K562 (cell line): ENCODE results near the gene MPIG6B. TPM values are rescaled to one million over a fixed set of nuclear protein-coding genes. Genes with fewer than 3 reads are reported as not detected.

Source experiments
- BMI1 ChIP-seq: fragments of 150-350 bp; IDR thresholded peaks from 2 replicates; pipeline ENCODE4 v1.6.1; 2014; ENCODE audit warnings: low read length
- FOXA3 ChIP-seq, 2 experiments: fragments of 450-650 bp in 1 of 2; sonication (generic) in 1 of 2; formaldehyde crosslinking; IDR thresholded peaks in 1 of 2; conservative IDR thresholded peaks in 1 of 2; 2 replicates each; pipeline versions ENCODE4 v1.4.0 to v1.8.0; 2020 to 2022; ENCODE audit warnings: mild to moderate bottlenecking in 2 of 2, missing genetic modification reagents in 1 of 2
- HBP1 ChIP-seq: fragments of 450-650 bp; formaldehyde crosslinking; IDR thresholded peaks from 2 replicates; pipeline ENCODE4 v1.4.0; 2022; ENCODE audit warnings: missing genetic modification characterization
- LCOR ChIP-seq: sonication (generic); formaldehyde crosslinking; IDR thresholded peaks from 2 replicates; pipeline ENCODE4 v1.8.0; 2022; ENCODE audit warnings: mild to moderate bottlenecking, missing genetic modification reagents
- MNT ChIP-seq, 2 experiments: fragments of 450-650 bp; conservative IDR thresholded peaks; 2 replicates each; pipeline ENCODE4 v1.6.1; 2017; ENCODE audit warnings: mild to moderate bottlenecking in 2 of 2, moderate library complexity in 2 of 2
- POLR2G ChIP-seq: fragments of 200-400 bp; formaldehyde crosslinking; IDR thresholded peaks from 2 replicates; pipeline ENCODE4 v1.6.1; 2017; ENCODE audit warnings: low read depth, mild to moderate bottlenecking, antibody characterized with exemption, low read length, moderate library complexity
- STAG1 ChIP-seq: sonication (generic); formaldehyde crosslinking; IDR thresholded peaks from 2 replicates; pipeline ENCODE4 v1.5.0; 2020; ENCODE audit warnings: missing genetic modification reagents, borderline replicate concordance
- WHSC1 ChIP-seq: IDR thresholded peaks from one replicate; pipeline ENCODE4 v1.6.1; 2012; ENCODE audit warnings: low read length, control low read depth, inconsistent platforms
- ZC3H4 ChIP-seq: sonication (generic); formaldehyde crosslinking; IDR thresholded peaks from 2 replicates; pipeline ENCODE4 v1.9.0; 2021; ENCODE audit warnings: missing genetic modification reagents, borderline replicate concordance
- polyA plus RNA-seq, 8 experiments: library from polyadenylated mRNA; depleted of rRNA in 4 of 8; stranded (reverse) in 5 of 8; unstranded in 3 of 8; fragments of >200 nt; fragmentation: Nextera tagmentation in 2 of 8; fragmentation: Illumina TruSeq in 1 of 8; extraction: Ambion mirVana in 2 of 8; extraction: Trizol in 1 of 8; gene quantifications; 2 replicates each; pipeline versions ENCODE4 v1.2.1 to v1.2.3, GENCODE V29; 2011 to 2014; ENCODE audit warnings: inconsistent platforms in 1 of 8, missing spikeins in 1 of 8
- total RNA-seq, 7 experiments: library from RNA; depleted of rRNA in 6 of 7; stranded (reverse); fragments of >200 nt in 6 of 7; fragmentation: Illumina TruSeq in 2 of 7; extraction: Trizol in 2 of 7; gene quantifications; 2 replicates each; pipeline versions ENCODE4 v1.2.1 to v1.2.3, GENCODE V29; 2011 to 2021; ENCODE audit warnings: low replicate concordance in 1 of 7
- TF ChIP-seq, protein P1 (sequence below): fragments of 250-450 bp; sonication (Bioruptor Pico); IDR thresholded peaks from 2 replicates; pipeline ENCODE4 v1.5.0; 2021; ENCODE audit warnings: mild to moderate bottlenecking, borderline replicate concordance
- TF ChIP-seq, protein P2 (sequence below): sonication (generic); formaldehyde crosslinking; IDR thresholded peaks from 2 replicates; pipeline ENCODE4 v1.8.0; 2022; ENCODE audit warnings: mild to moderate bottlenecking, missing genetic modification reagents
- TF ChIP-seq, protein P3 (sequence below): fragments of 450-650 bp; IDR thresholded peaks from 2 replicates; pipeline ENCODE4 v1.6.1; 2016; ENCODE audit warnings: antibody characterized with exemption

MPIG6B gene
- total and polyA plus RNA-seq, 9 of the 15 experiments (the other 6 are each of a cell fraction or from before 2014, with no cell fraction given), result 0.11 to 1.2 (median 0.28) TPM; not detected in 1

GRCh38 chr6:31701666-31702404 is 21.3 kb upstream of the MPIG6B start (continued):
- TF ChIP-seq FOXA3 (CRISPR knock-in tag; conservative IDR thresholded peaks at IDR 0.05 in 1 of 2, IDR thresholded peaks at IDR 0.05 in 1 of 2) (peak in 1 of 2 experiments; percentile 75; a peak in 1 of 4 replicates), WHSC1 (peak; percentile 64), ZC3H4 (CRISPR knock-in tag) (0 out of 2 replicates have a peak, but pooled peaks have one; percentile 75), MNT (conservative IDR thresholded peaks at IDR 0.05) (no peak), BMI1 (0 out of 2 replicates have a peak, but pooled peaks have one; percentile 45), HBP1 (CRISPR knock-in tag) (peak; percentile 10; the same call in 1 of the 2 replicates), LCOR (CRISPR knock-in tag) (no peak), STAG1 (CRISPR knock-in tag) (0 out of 2 replicates have a peak, but pooled peaks have one; percentile 2), POLR2G (no peak)
- TF ChIP-seq, protein P1, sequence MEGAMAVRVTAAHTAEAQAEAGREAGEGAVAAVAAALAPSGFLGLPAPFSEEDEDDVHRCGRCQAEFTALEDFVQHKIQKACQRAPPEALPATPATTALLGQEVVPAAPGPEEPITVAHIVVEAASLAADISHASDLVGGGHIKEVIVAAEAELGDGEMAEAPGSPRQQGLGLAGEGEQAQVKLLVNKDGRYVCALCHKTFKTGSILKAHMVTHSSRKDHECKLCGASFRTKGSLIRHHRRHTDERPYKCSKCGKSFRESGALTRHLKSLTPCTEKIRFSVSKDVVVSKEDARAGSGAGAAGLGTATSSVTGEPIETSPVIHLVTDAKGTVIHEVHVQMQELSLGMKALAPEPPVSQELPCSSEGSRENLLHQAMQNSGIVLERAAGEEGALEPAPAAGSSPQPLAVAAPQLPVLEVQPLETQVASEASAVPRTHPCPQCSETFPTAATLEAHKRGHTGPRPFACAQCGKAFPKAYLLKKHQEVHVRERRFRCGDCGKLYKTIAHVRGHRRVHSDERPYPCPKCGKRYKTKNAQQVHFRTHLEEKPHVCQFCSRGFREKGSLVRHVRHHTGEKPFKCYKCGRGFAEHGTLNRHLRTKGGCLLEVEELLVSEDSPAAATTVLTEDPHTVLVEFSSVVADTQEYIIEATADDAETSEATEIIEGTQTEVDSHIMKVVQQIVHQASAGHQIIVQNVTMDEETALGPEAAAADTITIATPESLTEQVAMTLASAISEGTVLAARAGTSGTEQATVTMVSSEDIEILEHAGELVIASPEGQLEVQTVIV (CRISPR knock-in tag), result 0 out of 2 replicates have a peak, but pooled peaks have one; percentile 21
- TF ChIP-seq, protein P2, sequence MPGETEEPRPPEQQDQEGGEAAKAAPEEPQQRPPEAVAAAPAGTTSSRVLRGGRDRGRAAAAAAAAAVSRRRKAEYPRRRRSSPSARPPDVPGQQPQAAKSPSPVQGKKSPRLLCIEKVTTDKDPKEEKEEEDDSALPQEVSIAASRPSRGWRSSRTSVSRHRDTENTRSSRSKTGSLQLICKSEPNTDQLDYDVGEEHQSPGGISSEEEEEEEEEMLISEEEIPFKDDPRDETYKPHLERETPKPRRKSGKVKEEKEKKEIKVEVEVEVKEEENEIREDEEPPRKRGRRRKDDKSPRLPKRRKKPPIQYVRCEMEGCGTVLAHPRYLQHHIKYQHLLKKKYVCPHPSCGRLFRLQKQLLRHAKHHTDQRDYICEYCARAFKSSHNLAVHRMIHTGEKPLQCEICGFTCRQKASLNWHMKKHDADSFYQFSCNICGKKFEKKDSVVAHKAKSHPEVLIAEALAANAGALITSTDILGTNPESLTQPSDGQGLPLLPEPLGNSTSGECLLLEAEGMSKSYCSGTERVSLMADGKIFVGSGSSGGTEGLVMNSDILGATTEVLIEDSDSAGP, result peak; percentile 58; the same call in 1 of the 2 replicates
- TF ChIP-seq, protein P3, sequence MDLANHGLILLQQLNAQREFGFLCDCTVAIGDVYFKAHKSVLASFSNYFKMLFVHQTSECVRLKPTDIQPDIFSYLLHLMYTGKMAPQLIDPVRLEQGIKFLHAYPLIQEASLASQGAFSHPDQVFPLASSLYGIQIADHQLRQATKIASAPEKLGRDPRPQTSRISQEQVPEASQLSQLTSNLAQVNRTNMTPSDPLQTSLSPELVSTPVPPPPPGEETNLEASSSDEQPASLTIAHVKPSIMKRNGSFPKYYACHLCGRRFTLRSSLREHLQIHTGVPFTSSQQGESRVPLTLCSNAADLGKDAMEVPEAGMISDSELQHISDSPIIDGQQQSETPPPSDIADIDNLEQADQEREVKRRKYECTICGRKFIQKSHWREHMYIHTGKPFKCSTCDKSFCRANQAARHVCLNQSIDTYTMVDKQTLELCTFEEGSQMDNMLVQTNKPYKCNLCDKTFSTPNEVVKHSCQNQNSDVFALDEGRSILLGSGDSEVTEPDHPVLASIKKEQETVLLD, result no peak
